ENCODE data around the gene AKAP11.

The AKAP11 gene

GRCh38 chr13:42275506-42275905 lies 3.6 kb downstream of the AKAP11 start:
- DNase-seq, result no peak

GRCh38 chr13:42276683-42277082 lies 4.7 kb downstream of the AKAP11 start:
- DNase-seq, result no peak

DNA sequence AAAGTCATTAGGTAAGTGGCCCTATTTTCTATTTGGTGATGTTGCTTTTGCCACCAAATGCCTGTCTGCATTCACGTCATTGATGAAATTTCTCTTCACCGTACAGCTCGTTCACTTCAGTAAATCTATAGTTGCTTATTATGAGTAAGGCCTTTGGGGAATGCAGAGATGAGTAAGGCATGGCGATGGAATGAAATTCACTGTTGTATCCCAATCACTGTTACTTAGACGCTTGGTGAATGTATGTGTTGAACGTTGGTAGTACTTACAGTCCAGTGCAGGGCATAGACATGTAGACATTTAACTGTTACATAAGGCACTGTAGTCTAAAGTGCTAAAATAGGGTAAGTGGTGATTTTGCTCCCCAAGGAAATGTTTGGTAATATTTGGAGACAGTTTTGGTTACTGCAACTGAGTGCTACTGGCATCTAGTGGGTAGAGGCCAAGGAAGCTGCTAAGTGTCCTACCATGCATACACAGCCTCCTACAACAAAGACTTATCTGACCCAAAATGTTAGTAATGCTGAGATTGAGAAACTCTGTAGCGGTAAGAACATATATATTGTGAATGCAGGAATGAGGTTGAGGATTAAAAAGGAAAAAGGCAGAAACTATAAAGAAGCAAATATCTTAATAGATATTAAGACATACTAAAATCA lies 5.8 kb downstream of the AKAP11 start:
- no peak for DNase-seq

GRCh38 chr13:42279080-42279479 lies 7.1 kb downstream of the AKAP11 start:
- DNase-seq, result no peak

DNA sequence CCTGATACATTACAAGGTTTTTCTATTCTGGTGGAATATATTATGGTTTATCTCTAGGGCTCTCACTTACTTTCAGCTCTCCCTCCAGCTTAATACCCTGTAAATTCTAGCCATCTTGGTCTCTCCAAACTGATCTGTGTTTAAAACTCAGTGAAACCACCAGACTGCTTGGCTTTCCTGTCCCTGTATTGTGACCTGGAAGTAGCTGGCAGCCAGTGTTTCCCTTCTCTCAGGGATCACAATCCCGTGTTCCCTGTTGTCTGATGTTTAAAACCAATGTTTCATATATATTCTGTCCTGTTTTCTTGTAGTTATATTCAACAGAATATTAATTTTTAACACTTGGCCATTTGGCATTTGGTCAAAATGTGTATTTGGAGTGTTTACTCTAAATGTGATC lies 8.0 kb downstream of the AKAP11 start:
- DNase-seq, result no peak

DNA sequence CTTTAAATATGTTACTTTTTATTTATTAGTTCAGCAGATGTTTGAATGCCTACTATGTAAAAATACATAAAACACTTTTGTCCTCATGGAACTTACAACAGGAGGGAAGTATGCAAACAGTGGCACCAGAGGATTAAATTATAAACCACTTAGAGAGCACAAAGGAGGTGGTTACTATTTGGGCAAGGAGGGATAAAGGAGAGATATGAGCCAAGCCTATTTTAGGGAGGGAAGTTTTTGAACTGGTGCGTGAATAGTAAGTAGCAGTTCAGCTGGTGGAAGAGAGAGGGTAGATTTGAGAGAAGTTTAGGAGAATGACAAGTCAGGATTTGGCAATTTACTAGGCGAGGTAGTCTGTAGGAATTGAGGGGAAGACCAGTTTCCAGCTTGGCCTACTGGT lies 8.6 kb downstream of the AKAP11 start:
- no peak for DNase-seq

- DNase-seq, result no peak
Observed at GRCh38 chr13:42283574-42283973, 11.6 kb downstream of the AKAP11 start.

DNA sequence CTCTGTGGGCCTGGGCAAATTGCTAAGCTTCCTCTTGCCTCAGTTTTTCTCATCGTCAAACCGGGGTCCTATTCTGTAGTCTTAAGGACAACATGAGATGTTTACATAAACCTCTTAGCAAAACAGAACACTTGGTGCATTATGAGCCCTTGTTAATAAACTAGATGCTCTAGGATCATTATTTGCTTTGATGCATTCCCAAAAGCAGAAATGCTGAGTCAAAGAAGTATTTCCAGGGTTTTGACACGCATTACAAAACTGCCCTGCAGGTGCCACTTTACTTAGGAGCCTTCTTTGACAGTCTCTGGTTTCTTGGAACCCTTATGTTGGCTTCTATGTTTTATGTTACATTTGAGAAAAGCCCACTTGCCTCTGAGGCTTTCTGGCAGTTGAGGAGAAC lies 12.1 kb downstream of the AKAP11 start:
- no peak for DNase-seq

- no peak for DNase-seq
Observed at GRCh38 chr13:42298392-42298791, 26.4 kb downstream of the AKAP11 start.

DNA sequence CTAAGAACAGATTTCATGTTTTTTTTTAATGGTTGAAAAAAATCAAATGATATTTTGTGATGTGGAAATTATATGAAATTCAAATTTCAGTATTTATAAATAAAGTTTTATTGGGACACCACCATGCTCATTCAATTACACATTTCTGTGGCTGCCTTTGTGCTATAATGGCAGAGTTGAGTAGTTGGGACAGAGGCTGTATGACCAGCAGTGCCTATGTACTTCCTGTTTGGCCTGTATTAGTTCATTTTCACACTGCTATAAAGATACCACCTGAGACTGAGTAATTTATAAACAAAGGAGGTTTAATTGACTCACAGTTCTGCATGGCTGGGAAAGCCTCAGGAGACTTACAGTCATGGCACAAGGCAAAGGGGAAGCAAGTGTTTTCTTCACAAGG lies 33.6 kb downstream of the AKAP11 start:
- DNase-seq, result no peak

- DNase-seq, result no peak
Observed at GRCh38 chr13:42307461-42307860, 35.5 kb downstream of the AKAP11 start.

GRCh38 chr13:42312817-42313431 lies 41.0 kb downstream of the AKAP11 start:
- no peak for DNase-seq

DNA sequence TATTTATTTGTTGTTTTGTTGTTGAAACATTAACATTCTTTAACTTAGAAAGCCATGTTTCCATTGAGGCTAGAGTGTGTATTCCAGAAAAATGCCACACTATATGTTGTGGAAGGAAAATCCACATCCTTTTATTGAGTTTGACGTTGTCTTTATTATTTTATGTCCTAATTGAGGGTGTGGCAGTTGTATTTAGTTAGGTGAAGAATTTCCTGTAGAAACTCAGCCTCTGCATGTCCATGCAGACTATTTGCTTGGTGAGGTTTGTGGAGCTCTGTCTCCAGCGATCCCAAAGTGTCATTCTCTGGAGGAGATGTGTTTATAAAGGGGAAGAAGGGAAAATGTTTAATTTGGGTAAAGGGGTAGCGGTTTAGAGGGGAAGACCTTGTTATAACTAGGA lies 46.6 kb downstream of the AKAP11 start:
- DNase-seq, result no peak

GRCh38 chr13:42320375-42320787 lies 48.4 kb downstream of the AKAP11 start:
- no peak for DNase-seq

GRCh38 chr13:42322806-42323205 lies 50.9 kb downstream of the AKAP11 start:
- DNase-seq, result no peak

DNA sequence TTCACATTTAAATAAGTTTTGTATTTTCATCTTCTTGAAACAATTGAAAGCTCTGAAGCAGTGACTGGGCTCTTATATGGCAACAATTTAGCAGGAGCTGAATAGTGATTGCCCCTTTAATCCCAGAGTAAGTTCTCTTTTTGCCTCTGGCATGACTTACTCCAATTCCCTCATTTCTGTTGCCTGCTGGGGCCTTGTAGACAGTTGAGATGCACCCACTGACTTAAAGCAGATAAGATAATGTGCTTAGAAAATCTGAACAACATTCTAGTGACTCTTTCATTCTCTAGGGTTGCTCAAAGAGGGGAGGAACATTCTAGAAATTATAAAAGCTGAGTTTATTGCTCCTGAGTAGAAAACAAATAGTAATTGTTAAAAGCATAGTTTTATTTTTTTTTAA lies 52.8 kb downstream of the AKAP11 start:
- DNase-seq, result no peak

DNA sequence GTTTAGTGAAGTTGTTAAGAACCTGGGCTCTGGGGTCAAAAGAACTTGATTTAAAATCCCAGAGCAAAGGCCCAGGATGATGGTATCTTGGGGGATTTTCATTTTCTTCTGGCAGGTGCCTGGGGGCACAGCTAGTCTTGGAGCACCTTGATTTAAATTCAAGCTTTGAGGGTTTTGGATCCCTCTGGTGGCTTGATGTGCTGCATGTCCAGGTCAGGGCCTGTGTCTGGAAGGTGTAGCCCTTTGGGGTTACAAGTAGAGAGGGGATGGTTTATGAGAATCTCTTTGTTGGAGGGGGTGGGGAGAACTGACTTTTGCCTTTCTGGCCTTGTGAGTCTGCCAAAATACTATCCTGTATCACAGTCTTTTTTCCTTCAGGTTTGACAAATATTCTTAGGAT lies 55.8 kb downstream of the AKAP11 start:
- no peak for DNase-seq

- DNase-seq, result no peak
Observed at GRCh38 chr13:42328672-42329071, 56.7 kb downstream of the AKAP11 start.

DNA sequence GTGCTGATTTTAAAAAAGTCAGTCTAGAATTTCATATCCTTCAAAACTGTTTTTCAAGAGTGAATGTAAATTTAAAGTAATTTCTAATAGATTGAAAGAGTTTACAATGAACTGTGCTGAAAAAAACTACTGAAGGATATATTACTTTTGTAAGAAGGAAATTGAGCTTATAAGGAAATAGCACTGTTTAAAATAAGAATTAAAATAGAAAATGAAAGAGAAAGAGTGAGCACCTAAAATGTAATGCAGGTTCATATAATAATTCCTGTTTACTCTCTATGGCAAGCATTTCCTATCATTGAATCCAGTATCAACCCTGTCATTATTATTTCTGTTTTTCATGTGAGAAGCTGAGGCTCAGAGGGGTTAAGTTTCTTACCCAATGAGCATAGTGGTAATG lies 57.3 kb downstream of the AKAP11 start:
- DNase-seq, result no peak

DNA sequence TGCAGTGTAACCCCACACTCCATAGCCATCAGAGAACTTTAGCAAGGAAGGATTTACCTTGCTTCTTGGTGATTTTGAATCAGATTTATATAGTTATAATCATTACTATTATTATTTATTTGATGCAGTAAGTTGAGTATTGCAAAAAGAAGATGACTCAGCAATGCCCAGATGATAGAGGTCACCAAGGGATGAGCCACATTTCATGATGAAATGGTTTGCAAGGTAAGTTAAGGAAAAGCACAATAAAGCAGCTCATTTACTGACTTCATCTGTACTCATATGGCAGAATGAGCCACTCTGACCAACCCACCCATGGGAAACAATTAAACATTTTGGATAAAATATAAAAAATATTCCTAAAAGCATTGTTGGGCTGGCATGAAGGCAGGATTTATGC lies 59.1 kb downstream of the AKAP11 start:
- DNase-seq, result no peak

DNA sequence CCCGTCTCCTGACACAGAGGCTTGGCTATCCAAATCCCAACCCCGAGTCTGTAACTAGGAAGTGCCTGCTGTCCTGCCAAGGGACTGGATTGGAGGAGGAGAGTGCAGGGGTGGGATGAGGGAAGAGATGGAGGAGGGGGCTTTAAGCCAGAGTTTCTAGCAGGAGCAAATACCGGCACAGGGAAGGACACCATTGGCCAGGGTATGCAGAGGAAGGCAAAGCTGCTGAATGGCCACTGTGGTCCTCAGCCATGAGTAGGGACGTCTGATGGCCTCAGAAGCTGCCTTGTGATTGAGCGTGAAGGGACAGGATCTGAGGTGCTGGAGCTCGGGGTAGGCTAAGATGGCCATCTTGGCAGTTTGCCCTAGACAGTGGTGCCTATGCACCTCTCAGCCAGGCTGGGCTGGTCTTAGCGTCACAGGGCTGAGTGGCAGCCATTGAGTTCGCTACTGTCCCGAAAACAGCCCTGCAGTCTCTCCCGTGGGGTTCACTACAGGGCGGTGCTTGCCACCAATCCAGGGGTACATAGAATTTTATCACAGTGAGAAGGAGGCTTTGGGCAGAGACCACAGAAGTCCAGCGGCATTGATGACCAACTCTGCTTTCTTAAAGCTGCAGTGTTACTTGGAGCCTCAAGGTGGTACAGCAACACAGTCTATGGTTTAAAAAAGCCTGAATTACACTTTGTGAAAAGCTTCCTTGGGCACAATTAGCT lies 61.8 kb downstream of the AKAP11 start:
- no peak for DNase-seq

DNA sequence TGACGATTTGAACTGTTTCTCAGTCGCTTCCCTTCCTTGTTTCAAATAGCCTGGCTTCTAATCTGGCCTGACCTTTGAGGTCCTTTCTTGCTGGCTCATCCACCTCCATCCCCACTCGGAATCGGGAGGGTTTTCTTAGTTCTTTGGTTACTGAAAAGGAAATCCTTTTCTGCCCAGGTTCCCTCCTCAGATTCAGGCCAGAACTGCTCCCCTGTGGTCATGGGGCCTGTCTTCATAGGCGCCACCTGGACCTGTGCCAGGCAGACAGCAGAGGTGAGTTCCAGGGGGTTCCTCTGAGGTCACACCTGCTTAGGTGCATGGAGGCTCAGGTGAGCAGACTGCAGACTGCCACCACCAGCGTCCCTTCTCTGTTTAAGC lies 62.4 kb downstream of the AKAP11 start:
- DNase-seq, result no peak

DNA sequence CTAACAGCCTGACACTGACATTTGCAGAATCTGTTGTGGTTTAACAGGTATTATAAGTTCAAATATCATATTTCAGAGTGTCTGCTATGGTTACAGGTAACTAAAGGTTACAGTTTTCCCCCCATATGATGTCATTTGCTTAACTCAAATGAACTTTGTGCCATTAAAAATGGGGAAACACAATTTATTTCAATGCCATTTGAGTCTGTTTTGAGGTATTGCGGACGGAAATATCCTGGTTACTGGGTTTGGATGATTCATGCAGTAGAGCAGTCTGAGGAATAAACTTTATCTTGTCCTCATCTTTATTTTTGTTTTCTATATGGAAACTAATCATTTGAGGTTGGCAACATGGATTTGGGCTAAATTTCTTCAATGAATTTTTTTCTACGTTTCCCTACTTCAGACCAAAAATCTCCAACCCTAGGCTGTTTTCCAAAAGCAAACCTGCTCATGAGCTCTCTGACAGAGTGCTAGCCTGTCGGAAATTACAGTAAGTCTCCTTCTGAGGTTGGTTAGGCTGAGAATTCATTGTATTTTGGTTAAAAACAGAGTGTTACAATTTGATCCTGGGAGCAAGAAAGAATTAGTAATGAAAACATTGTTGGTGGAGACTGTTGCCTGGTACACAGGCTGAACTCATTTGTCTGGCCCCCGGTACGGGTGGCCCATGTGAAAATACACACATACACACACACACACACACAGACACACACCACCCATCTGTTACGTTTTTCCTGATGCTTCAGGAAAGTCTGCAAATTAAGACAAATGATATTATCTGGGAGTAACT lies 66.1 kb downstream of the AKAP11 start:
- DNase-seq, result no peak

- no peak for DNase-seq
Observed at GRCh38 chr13:42345367-42345766, 73.4 kb downstream of the AKAP11 start.
